ENCODE measurements around the gene RPS6KC1.
"Not testable (repeated sequence)": the region's sequence is repeated elsewhere in the genome, so short reads cannot be mapped to it uniquely, and the experiment has no call there.

Gene RPS6KC1

DNA sequence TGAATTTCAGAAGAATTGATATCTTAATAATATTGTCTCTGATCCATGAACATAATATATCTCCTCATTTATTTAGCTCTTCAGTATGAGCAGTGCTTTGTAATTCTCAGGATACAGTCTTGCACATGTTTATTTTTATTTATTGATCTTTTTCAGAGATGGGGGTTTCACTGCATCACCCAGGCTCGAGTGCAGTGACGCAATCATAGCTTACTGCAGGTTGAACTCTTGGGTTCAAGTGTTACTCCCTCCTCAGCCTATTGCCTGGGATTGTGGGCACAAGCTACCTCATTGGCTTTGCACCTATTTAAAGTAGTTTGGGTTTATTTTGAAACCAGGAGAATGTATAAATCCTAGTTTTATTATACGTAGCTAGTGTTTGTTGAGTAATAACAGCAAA, 4.7 kb downstream of the RPS6KC1 start:
- DNase-seq (ENCODE audit: low spot score) = no peak

DNA sequence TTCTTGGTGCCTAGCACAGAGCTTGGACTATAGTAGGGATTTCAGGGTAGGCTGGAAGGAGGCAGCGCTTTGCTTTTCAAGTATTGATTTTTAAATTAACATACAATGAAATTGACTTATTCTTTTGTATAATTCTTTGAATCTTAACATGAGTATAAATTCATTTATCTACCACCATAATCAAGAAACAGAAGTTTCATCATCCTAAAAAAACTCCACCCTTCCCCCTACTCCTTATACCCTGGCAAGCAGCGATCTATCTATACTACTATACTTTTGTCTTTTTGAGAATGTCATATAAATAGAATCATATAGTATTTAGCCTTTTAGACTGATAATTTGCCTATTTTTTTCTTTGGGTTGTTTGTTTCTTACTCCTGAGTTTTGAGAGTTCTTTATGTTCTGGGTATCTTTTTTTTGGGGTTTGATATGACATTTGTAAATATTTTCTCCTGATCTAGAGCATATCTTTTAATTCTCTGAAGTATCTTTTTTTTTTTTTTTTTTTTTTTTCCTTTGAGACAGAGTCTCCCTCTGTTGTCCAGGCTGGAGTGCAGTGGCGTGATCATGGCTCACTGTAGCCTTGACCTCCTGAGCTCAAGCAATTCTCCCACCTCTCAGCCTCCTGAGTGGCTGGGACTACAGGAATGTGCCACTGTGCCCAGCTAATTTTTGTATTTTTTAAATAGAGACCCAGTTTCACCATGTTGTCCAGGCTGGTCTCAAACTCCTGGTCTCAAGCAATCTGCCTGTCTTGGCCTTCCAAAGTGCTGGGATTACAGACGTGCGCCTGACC, 6.4 kb downstream of the RPS6KC1 start:
- DNase-seq (ENCODE audit: low spot score) = no peak

DNA sequence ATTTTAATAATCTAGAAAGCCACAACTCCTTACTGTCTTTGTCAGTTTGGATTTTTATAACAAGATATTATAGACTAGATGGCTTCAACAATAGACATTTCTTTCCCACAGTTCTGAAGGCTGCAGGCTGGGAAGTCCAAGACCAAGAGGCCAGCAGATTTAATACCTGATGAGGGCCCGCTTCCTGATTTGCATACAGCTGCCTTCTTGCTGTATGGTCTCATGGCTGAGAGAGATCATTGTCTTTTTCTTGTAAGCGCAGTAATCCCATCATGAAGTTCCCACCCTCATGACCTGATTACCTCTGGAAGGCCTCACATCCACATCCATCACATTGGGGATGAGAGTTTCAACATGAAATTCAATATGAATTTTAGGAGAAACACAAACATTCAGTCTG, 9.8 kb downstream of the RPS6KC1 start:
- DNase-seq (ENCODE audit: low spot score) = no peak

DNA sequence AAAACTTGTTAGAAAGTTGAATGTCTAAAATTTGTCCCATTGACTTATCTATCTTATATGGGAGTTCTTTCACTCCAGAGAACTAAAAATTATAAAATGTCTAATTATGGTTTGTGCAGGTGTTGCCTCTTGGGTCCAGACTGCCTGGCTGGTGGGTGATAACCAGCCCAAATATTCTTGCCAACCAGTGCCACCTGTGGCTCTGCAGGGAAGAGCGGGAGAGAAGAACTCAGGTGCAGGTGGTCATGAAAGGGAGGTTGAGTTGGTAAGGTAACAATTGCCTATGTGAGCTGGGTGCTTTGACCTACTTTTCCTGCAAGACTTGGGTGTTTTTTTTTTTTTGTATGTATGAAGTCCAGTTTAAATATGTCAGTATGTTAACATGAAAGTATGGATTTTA, 10.2 kb downstream of the RPS6KC1 start:
- DNase-seq (ENCODE audit: low spot score) = no peak

DNA sequence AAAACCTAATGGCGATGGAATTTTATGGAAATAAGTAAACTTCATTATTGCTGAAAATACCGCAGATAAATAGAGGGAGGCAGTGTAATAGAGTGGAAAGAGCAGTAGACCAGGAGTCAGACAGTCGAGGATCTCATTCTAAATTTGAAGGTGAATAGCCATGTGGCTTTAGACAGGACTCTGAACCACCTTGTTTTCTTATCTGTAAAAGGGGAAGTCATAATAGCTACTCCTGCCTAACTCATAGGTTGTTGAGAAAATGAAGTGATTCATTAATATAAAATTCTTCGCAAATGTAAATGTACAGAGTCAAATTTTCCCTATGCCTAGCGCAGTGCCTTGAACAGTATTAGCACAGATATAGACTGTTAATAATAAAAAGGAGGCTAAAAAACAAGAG, 14.8 kb downstream of the RPS6KC1 start:
- DNase-seq (ENCODE audit: low spot score) = no peak

DNA sequence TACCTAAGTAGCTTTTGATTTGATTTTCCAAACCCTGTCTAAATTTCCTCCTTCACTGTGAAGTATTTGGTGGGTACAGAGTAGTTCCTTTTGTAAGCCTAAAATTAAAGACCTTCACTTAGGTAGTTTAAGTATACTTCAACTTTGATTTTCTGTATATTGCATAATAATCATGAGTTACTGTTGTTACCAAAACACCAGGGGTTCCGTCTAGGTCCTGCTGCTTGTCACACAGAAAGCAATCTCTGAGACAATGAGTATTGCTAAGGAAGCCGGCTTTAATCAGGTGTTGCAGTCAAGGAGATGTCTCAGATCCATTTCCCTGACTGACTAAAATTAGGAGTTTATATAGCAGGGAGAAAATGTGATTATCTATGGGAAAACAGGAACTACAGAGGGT, 15.3 kb downstream of the RPS6KC1 start:
- DNase-seq (ENCODE audit: low spot score) = no peak

DNA sequence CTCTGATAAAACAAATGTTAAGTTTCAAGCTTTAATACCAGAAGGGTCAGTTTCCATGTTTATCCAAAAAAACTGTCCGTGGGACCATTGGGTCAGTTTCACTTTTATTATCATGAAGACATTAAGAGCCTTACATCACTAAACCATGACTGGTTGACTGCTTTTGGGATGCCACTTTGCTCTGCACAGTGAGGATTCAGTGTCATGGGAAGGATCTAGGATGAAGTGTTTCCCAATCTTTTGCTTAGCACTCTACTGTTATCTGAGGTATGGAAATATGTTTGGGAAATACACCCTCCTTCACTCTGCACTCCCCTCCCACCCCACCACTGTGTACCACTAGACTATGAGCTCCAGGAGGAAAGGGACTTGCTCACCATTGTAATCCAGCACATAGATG, 16.3 kb downstream of the RPS6KC1 start:
- no peak for DNase-seq (ENCODE audit: low spot score)

DNA sequence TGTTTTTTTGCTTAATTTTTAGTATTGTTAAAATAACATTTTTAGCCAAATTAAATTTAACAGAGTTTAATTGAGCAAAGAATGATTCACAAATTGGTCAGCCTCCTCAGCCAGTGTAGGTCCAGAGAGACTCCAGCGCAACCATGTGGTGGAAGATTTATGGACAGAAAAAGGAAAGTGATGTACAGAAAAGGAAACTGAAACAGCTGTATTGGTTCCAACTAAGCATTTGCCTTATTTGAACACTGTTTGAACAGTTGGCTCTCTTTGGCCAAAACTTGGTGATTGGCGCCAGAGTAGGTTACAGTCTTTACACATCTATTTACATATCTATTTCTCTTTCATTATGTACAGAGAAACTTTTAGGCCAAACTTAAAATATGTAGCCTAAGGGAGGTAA, 19.4 kb downstream of the RPS6KC1 start:
- DNase-seq (ENCODE audit: low spot score) = peak; percentile 35

DNA sequence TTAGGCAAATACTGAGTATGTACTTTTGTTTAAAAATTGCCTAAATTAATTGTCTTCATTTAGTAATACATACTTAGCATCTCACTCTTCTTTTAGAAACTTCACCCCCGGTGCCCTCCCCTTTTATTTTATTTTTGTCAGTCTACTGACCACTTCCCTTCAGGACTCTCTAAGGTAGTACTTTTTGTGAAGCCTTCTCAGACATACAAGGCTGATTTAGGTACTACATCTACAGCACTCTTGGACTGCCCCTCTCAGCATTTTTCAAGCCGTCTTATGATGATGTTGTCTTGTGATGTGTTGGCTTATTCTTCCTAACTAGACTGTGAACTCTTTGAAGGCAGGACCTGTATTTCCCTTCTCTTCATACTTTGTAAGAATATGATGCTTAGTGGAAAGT, 24.7 kb downstream of the RPS6KC1 start:
- no peak for DNase-seq (ENCODE audit: low spot score)

DNA sequence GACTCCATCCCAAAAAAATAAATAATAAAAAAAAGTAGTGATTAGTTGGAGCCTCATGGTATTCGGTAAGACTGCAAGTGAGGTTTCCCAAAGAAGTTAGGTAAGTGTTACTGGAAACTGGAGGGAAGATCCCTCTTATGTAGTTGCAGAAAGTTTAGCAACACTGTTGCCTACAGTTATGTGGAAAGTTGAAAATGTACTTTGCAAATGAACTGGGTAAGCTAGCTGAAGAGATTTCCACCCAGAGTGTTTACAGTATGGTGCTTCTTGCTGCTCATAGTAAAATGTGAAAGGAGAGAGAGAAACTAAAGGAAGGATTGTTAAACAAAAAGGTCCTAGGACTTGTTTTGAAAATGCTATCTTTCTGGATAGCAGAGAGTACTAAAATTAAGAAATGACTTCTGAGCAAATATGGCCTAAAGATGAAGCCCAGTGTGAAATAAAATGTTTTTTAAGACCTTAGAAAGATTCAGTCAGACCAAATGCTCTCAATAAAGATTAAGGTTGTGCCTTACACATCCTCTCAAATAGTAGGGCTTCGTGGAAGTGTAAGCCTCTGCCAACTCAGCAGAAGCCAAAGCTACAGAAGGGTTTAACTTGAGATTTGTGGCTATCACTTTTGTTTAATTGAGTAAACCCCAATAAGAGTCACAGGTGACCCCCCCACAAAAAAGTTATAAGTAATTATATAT, 31.5 kb downstream of the RPS6KC1 start:
- DNase-seq (ENCODE audit: low spot score) = no peak

DNA sequence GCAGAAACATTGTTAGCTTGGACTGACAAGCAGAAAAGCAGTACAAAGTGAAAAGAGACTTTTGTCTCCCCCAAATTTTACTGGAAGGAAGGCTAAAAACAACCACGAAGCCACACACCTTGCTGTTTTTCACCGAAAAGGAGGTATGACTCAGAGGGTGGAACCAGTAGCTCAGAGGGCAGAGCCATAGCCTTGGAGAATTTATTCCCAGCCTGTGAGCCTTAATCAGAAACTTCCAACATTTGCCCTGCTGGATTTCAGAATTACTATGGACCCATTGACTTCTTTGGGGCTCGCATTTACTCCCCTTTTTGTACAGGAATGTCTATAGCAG, 32.0 kb downstream of the RPS6KC1 start:
- peak; percentile 37 for DNase-seq (ENCODE audit: low spot score)

DNA sequence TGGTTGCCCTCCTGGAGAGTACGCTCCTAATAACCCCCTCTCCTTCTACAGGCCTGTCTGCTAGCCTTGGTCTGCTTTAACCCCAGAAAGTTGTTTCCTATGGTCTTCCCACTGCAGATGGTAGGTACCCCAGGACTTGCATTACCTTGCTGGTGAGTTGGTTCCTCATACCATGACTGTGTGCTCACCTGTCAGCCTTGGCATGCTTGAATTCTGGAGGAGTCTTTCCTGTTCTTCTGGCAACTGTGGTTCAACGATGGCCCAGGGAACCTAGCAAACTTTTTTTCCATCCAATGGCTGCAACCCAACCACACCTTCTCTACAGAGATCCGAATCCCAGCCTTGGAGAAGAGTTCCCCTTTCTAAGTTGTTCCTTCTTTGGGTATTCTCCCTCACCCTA, 36.9 kb downstream of the RPS6KC1 start:
- DNase-seq (ENCODE audit: low spot score) = no peak

DNA sequence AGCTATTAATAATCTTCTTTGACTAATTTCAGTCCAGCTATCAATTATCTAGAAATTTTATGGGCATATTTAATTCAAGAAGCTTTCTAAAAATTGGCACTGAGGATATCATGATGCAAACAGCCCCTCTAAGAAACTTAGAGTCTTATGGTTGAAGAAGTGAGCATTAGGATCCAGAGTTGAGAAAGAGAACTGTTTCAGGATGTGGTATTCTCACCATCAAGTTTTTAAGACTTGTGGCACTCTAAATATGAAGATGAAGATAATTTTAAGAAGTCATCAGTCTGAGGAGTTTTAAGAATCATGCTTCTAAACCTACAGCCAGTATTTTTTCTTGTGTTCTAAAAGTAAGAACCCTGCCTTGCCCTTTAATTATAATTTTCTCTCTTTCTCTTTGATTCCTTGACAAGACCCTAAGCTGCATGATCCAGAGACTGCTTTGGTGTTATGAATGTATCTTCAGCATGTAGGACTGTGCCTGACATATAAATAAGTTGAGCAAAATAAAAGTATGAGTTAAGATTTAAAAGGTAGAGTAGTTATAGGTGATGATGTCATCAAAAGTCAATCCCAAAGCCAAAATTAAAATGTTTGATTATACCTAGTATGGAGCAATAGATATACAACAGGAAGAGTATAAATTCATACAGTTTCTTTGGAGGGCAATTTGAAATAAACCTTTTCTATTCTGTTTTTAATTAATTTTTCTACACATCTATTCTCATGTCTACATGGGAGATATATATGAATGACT, 39.1 kb downstream of the RPS6KC1 start:
- DNase-seq (ENCODE audit: low spot score) = no peak

DNA sequence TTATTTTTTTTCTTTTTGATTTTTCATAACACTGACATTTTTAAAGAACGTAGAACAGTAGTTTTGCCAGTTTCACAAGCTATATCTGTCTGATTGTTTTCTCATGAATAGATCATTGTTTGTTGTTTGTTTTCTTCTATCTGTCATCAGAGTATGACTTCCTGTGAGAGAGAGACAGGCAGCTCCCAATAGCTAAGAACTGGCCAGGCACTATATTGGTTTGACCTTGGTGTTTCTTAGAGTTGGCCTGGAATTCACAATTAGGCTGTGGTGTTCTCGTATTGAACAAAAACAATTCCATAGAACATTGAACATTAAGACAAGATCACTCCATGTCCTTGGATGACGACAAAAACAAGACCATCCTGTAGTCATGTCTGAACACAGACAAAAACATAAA, 43.4 kb downstream of the RPS6KC1 start:
- DNase-seq (ENCODE audit: low spot score) = no peak

DNA sequence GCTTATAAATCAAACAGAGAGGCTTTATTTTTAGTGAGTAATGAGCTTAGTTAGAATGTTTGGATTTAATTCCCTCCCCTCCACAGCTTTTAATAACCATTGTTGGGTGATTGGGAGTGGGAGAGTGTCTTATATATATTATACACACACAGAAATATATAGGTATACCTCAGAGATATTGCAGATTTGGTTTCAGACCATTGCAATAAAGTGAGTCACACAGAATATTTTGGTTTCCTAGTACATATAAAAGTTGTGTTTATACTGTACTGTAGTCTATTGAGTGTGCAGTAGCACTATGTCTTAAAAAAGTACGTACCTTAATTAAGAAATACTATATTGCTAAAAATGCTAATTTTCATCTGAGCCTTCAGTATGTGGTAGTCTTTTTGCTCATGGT, 44.4 kb downstream of the RPS6KC1 start:
- DNase-seq (ENCODE audit: low spot score) = no peak

DNA sequence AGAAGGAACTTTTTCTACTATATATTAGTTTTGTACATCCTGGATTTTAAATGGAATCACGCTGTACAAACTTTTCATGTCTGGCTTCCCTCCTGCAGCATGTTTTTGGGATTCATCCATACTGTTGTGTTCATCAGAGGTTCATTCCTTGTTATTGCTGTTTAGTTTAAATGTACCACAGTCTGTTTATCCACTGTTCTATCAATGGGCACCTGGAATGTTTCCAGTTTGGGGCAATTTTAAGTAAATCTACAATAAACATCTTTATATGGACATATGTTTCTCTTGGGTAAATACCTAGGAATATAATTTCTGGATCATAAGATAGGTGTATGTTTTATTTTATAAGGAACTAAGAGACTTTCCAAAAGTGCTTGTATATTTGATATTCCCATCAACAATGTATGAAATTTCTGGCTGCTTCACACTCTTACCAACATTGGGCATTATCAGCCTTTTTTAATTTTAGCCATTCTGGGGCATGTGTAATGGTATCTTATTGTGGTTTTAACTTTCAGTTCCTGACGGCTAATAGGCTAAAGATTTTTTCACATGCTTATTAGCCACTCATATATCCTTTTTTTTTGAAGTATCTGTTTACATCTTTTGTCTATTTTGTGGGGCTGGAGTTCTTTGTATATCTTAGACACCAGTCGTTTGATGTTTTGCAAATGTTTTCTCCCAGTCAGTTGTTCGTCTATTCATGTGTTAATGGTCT, 48.8 kb downstream of the RPS6KC1 start:
- DNase-seq (ENCODE audit: low spot score) = no peak

DNA sequence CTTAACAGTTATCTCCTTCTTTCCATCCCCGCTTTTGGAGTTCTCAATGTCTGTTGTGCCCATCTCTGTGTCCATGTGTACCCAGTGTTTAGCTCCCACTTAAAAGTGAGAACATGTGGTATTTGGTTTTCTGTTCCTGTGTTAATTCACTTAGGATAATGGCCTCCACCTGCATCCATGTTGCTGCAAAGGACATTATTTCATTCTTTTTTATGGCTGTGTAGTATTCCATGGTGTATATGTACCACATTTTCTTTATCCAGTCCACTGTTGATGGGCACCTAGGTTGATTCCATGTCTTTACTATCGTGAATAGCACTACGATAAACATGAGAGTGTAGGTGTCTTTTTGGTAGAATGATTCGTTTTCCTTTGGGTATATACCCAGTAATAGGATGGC, 49.5 kb downstream of the RPS6KC1 start:
- DNase-seq (ENCODE audit: low spot score) = not testable (repeated sequence)

DNA sequence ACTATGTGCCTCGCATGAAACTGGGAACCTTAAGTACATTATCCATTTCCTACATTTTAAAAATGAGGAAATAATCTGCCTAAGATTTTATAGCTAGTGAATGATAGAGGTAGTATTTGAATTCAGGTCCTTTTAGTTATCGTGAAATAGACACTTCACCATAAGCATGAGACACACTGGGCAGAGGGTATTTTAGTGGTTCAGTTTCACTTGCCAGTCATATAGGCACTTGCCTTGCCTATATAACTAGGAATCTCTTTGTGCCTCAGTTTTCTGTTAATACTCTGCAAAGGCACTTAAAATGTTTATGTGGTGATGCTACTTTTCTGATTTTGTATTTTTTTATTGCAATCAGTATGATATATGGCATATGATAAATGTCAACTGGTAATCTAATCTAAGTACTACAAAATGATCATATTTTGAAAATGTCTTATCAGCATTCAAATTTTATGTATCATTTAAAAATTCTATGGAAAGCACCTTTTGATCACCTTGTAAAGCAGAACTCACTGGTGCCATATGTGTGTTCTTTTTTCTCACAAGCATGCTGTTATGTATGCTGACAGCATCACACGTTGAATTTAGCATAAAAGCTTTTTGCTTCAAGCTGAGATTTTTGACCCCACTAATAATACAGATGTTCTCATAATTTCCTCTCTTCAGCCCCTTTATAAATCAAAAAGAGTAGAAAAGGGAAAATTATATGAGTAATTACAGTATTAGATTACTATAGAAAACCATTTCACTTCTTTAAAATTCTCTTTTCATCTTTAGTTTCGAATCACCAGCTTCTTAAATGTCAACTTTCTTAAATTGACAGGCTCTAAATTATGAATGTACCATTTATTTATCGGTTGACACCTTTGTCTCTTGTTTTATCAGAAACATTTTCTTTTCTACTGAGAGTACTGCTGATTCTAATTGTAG, 52.6 kb downstream of the RPS6KC1 start:
- no peak for DNase-seq (ENCODE audit: low spot score)

DNA sequence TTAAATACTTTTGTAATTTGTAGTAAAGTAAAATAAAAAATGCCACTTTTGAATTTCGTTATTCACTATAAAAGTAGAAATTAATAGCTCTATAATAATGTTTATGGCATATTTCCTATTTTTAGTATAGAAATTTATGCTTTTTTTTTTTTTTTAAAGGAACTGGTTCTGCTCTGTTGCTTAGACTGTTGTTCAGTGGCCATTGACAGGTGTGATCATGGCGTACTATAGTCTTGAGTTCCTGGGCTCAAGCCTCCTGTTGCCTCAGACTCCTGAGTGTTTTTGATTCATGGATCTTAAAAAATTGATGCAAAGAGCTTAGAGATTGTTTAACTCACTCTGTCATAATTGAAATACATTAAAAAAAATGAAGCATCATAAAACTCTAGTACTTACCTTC, 53.6 kb downstream of the RPS6KC1 start:
- DNase-seq (ENCODE audit: low spot score) = no peak

DNA sequence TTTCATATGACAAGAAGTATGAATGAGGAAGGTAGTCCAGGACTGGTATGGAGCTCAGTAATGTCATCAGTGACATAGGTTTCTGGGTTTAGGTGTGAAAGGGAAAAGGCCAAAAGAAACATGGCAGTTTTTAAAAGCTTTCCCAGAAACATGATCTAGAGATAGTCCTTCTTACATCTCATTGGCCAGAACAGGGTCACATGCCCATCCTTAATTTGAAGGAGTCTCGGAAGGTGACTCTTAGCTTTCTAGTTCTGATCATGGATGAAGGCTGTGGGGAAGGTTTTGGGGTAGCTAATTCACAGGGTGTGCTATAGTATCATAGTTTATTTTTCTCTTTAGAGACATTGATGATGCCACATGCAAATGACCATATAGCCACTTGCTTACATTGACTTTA, 55.3 kb downstream of the RPS6KC1 start:
- DNase-seq (ENCODE audit: low spot score) = no peak

DNA sequence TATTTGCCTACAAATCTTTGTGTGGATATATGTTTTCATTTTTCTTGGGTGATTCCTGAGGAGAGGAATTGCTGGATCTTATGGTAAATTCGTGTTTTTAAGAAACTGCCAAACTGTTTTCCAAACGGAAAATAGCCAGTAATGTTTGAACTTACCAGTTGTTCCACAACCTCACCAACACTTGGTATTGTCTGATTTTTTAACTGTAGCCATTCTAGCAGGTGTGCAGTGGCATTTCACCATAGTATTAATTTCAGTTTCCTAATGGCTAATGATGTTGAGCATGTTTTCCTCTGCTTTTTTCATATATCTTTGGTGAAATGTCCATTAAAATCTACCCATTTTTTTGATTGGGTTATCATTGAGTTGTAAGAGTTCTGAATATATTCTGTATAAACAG, 56.6 kb downstream of the RPS6KC1 start:
- DNase-seq (ENCODE audit: low spot score) = no peak
